GM13977 (cell line): ENCODE data around the gene KRTAP5-2.

Experiments
- DNase-seq: peaks from one replicate; pipeline ENCODE4 v3.0.0; 2012; ENCODE audit warnings: low spot score
- in situ Hi-C: fragments of 300-500 bp; cut with MboI; formaldehyde crosslinking; loops from one replicate; pipeline ENCODE4 v1.12.0; 2022; ENCODE audit warnings: low sequenced_read_pairs, low pct_unique_long_range_greater_than_20kb, mixed read lengths, inconsistent platforms; ENCODE audit not compliant: unreplicated experiment
- TF ChIP-seq, protein P1 (sequence below): IDR thresholded peaks from 2 replicates; pipeline ENCODE4 v1.5.1; 2012; ENCODE audit warnings: mild to moderate bottlenecking, control low read depth; ENCODE audit not compliant: insufficient read depth; ENCODE audit errors: extremely low read depth, missing control alignments

Gene KRTAP5-2

DNA sequence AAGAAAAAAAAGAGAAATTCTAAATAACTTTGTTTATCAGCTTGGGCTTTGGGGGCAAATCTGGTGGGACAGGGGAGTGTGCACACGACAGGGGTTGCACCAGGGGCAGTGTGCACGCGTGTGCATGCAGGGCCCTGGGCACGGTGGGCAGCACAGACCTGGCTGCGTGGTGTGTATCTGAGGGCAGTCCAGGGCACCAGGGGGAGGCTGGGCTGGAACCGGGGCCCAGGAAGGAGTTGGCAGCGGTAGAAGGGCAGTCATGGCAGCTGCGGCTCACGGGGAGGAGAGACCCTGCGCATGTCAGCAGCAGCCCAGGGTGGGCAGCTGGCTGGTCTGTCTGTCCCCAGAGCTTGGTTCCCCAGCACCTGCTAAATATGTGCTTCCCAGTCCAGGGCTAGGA, 35.8 kb upstream of the KRTAP5-2 start:
- DNase-seq: no peak
- in situ Hi-C loops: no loop called here
- TF ChIP-seq, protein P1, sequence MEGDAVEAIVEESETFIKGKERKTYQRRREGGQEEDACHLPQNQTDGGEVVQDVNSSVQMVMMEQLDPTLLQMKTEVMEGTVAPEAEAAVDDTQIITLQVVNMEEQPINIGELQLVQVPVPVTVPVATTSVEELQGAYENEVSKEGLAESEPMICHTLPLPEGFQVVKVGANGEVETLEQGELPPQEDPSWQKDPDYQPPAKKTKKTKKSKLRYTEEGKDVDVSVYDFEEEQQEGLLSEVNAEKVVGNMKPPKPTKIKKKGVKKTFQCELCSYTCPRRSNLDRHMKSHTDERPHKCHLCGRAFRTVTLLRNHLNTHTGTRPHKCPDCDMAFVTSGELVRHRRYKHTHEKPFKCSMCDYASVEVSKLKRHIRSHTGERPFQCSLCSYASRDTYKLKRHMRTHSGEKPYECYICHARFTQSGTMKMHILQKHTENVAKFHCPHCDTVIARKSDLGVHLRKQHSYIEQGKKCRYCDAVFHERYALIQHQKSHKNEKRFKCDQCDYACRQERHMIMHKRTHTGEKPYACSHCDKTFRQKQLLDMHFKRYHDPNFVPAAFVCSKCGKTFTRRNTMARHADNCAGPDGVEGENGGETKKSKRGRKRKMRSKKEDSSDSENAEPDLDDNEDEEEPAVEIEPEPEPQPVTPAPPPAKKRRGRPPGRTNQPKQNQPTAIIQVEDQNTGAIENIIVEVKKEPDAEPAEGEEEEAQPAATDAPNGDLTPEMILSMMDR: no peak

DNA sequence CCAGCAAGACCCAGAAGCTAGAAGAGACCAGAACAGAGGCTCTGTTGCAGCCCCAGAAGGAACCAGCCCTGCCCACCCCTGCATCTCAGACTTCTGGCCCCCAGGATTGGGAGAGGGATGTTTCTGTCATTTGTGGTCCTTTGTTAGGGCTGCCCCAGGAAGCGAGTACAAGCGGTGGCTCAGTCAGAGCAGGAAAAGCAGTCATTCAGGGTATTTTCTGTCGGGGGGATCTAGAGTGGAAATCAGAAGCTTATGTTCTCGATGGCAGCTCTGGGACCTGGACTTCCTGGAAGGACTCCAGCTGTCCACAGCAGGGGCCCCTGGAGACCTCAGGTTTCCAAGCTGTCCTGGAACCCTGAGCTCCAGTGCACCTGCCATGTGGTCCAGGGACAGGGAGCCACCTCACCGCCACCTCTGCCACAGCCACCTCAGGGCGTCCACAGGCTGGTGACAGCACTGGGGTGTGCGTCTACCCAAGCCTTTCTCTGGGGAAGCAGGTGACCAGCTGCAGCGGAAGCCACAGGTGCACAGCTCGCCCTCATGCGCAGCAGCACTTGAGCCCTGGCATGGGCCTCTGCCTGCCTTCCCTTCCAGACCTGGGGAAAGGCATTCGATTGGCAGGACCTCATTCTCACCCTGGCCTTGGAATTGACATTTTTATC, 34.1 kb upstream of the KRTAP5-2 start:
- TF ChIP-seq, protein P1: no peak
- in situ Hi-C loops: no loop called here
- DNase-seq: no peak

DNA sequence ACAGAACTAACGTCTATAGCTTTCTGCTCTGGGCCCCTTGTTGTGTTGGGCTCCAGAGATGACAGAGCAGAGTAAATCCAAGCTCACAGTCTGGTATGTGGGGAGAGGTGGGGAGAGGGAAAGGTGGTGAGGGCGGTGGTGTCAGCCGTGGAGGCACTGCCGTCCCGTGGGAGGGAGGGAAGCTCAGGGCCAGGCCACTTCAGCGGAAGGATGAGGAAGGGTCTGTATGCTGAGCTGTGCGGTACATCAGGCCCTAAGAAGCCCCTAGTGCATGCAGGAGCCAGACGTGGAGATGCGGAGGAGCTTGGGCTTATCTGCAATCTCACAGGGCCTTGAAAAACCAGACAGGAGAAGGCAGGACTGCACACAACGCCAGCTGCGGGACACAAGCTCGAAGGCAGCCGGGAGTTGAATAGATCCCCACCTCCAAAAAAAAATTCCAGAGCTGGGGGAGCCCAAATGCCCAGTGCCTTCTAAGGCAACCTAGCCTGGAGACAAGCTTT, 33.0 kb upstream of the KRTAP5-2 start:
- no peak for DNase-seq
- in situ Hi-C loops: no loop called here
- TF ChIP-seq, protein P1: no peak

DNA sequence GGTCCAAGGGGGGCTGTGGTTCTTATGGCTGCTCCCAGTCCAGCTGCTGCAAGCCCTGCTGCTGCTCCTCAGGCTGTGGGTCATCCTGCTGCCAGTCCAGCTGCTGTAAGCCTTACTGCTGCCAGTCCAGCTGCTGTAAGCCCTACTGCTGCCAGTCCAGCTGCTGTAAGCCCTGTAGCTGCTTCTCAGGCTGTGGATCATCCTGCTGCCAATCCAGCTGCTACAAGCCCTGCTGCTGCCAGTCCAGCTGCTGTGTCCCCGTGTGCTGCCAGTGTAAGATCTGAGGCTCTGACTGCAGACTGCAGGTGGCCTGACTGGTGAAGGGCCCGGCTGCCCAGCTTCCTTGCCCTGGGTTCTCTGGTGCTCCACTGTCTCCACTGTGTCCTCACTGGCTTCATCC, 32.2 kb upstream of the KRTAP5-2 start:
- TF ChIP-seq, protein P1: no peak
- in situ Hi-C loops: no loop called here
- no peak for DNase-seq

DNA sequence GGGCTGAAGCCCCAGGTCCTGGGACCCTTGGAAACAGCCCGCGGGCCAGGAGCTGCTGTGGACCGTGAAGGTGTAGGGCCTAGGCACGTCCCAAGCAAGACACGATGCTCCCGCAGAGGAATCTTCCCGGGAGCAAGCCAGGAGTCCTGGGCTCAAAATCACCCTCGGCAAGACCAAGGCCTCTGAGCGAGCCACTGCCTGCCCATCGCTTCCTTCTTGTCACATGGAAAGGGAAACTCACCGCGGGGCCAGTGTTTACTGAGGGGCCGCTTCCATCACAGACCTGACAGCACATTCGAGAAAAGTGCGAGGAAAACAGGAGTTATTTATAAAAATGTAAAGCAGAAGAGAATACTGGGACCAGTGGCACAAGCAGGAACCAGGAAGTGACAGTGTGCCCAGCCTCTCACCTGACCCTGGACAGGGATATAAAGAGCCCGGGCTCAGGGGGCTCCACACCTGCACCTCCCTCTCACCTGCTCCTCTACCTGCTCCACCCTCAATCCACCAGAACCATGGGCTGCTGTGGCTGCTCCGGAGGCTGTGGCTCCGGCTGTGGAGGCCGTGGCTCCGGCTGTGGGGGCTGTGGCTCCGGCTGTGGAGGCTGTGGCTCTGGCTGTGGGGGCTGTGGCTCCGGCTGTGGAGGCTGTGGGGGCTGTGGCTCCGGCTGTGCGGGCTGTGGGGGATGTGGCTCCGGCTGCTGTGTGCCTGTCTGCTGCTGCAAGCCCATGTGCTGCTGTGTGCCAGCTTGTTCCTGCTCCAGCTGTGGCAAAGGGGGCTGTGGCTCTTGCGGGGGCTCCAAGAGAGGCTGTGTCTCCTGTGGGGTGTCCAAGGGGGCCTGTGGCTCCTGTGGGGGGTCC, 31.5 kb upstream of the KRTAP5-2 start, which contains the start of gene KRTAP5-5:
Gene KRTAP5-5, plus strand, starts transcription at position 450 of the 860 bp plus-strand sequence. Its CDS starts 66 bp downstream, at position 516.
- DNase-seq: no peak
- TF ChIP-seq, protein P1: no peak
- in situ Hi-C loops: no loop called here

DNA sequence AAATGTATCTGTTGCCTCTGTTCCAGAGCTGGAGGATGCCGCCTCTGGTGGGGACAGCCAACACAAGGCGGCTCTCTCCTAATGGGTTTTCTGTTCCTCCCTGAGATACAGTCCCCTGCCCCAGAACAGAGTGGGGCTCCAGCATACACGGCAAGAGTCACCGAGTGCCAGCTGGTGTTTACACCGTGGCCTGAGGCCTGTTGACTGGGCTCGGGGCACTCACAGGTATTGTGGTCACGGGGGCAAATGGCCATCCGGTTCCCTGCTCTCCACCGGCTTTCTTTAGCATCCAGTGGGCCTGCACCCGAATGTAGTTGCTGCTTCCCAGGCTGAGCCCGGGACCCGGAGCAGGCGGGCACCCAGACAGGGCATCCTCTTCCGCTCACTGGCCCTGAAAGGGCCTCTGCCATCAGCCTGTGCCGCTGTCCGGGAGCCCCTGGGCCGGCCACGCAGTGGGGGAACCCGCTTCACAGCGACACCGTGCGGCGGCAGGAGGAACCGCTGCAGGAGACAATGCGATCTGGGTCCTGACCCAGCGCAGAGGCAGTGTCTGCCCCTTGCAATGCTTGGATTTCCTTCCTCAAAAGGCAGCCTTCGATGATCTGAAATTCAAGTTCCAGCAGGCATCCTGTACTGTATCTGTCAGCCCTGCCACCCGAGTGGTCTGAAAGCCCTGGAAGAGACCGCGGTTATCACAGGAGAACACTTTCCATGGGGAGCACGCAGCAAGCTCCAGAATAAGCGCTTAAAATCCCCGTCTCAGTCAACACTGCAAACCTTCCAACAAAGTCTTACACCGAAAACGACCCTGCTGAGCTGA, 30.6 kb upstream of the KRTAP5-2 start:
- in situ Hi-C loops: no loop called here
- TF ChIP-seq, protein P1: peak; percentile 89
- peak; percentile 87 for DNase-seq
